H1 (cell line): ENCODE results near the gene NEU3.

ENCODE experiments used
- ASH2L ChIP-seq: fragments of 200-600, 300-600 bp; sonication (generic); IDR thresholded peaks from one replicate; pipeline ENCODE4 v1.7.1; 2017; ENCODE audit warnings: low read length
- ATF3 ChIP-seq: IDR thresholded peaks from 2 replicates; pipeline ENCODE4 v1.6.1; 2011; ENCODE audit warnings: low read depth, mild to moderate bottlenecking, low read length; ENCODE audit not compliant: insufficient read depth
- BRCA1 ChIP-seq: IDR thresholded peaks from 2 replicates; pipeline ENCODE4 v1.6.1; 2012; ENCODE audit warnings: low read depth, low read length, improper control_type of control experiment
- GTF2F1 ChIP-seq: IDR thresholded peaks from 2 replicates; pipeline ENCODE4 v1.6.1; 2012; ENCODE audit warnings: low read depth, low read length, improper control_type of control experiment, borderline replicate concordance
- JUND ChIP-seq: IDR thresholded peaks from 2 replicates; pipeline ENCODE4 v1.6.1; 2011; ENCODE audit warnings: mild to moderate bottlenecking, improper control_type of control experiment, low read length
- MAFK ChIP-seq: IDR thresholded peaks from 2 replicates; pipeline ENCODE4 v1.6.1; 2012; ENCODE audit warnings: low read depth, mild to moderate bottlenecking, improper control_type of control experiment, low read length
- RAD21 ChIP-seq, 2 experiments: IDR thresholded peaks in 1 of 2; conservative IDR thresholded peaks in 1 of 2; 2 replicates each; pipeline ENCODE4 v1.6.1; 2011; ENCODE audit warnings: low read depth in 2 of 2, low read length in 2 of 2, improper control_type of control experiment in 1 of 2, inconsistent platforms in 1 of 2, mild to moderate bottlenecking in 1 of 2, moderate library complexity in 1 of 2
- TAF1 ChIP-seq: IDR thresholded peaks from 2 replicates; pipeline ENCODE4 v1.6.1; 2011; ENCODE audit warnings: mild to moderate bottlenecking, low read depth, low read length
- ZNF274 ChIP-seq: IDR thresholded peaks from 2 replicates; pipeline ENCODE4 v1.7.0; 2012; ENCODE audit warnings: low read length, borderline replicate concordance; ENCODE audit errors: extremely low read depth
- TF ChIP-seq, protein P1 (sequence below), 3 experiments: IDR thresholded peaks; 1 replicate in 2 of 3; 2 replicates in 1 of 3; pipeline versions ENCODE4 v1.5.1 to v1.6.1; 2011; ENCODE audit warnings: low read length in 3 of 3, mild to moderate bottlenecking in 3 of 3, inconsistent platforms in 2 of 3, low read depth in 1 of 3, moderate library complexity in 1 of 3; ENCODE audit not compliant: insufficient read depth in 1 of 3; ENCODE audit errors: control extremely low read depth in 1 of 3

DNA sequence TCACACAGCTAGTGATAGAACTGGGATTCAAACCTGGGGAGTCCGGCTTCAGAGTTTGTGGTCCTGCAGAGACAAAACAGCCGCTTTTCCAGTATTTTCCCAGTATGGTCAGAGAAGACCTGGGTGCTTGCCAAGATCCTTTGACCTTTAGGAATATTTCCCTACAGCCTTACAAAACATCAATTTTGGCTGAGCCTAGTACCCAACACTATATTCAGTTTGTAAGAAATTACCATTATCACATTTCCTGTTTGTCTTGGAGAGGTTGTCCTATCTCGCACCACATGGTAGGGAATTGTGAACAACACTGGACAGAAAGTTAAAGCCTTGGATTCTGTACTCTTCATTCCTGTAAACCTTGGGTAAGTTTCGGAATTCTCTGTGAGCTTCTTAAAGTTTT lies 10.7 kb upstream of the NEU3 start:
- TF ChIP-seq BRCA1 (no peak), ATF3 (no peak), TAF1 (no peak), MAFK (no peak), GTF2F1 (no peak), JUND (no peak), RAD21 (IDR thresholded peaks at IDR 0.05 in 1 of 2, conservative IDR thresholded peaks at IDR 0.05 in 1 of 2; ENCODE audit: low read depth in 2 of 2, low read length in 2 of 2) (no peak), ZNF274 (no peak), ASH2L (no peak)
- TF ChIP-seq, protein P1, sequence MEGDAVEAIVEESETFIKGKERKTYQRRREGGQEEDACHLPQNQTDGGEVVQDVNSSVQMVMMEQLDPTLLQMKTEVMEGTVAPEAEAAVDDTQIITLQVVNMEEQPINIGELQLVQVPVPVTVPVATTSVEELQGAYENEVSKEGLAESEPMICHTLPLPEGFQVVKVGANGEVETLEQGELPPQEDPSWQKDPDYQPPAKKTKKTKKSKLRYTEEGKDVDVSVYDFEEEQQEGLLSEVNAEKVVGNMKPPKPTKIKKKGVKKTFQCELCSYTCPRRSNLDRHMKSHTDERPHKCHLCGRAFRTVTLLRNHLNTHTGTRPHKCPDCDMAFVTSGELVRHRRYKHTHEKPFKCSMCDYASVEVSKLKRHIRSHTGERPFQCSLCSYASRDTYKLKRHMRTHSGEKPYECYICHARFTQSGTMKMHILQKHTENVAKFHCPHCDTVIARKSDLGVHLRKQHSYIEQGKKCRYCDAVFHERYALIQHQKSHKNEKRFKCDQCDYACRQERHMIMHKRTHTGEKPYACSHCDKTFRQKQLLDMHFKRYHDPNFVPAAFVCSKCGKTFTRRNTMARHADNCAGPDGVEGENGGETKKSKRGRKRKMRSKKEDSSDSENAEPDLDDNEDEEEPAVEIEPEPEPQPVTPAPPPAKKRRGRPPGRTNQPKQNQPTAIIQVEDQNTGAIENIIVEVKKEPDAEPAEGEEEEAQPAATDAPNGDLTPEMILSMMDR (IDR thresholded peaks at IDR 0.05; ENCODE audit: control extremely low read depth in 1 of 3, insufficient read depth in 1 of 3, low read depth in 1 of 3, low read length in 3 of 3): no peak
